Measurements from ENCODE around the gene NPEPL1. TPM values are rescaled to one million over a fixed set of nuclear protein-coding genes. Genes with fewer than 3 reads are reported as not detected.
"Not testable (repeated sequence)": the region's sequence is repeated elsewhere in the genome, so short reads cannot be mapped to it uniquely, and the experiment has no call there.

Gene NPEPL1
- total and polyA plus RNA-seq, 7 donors: 10.6 to 65.1 (median 26.5) TPM

DNA sequence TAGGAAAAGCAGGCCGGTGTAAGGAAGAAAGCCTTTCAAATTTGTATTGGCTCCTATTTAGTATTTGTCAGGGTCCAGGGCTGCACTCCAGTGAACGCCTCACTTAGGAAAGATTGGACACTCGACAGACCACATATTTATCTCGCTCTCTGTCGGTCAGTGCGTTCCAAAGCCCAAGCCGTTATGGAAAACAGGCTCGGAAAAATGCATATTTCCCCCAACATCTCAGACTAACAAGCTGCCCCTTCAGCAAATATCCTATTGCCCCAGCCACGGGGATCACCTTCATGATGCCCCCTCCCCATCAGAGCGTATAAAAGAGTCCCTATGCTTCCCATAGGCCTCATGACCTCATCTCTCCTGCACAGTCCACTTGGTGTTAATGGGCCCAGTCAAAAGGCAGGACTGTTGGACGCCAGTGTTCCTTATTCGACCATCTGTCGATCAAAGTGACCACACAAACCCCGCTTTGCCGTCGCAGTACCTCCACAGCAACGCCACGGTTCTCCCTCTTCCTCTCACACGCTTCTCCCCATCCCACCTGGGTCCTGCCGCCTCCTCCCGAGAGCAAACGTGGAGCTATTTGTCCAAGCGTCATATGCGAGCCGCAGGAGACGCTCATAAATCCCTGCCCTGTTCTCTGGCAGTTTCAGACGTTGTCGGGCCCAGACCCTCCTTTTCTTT, 63.3 kb downstream of the NPEPL1 start:
- 72 to 74% methylated on average over 28 of the region's 28 CpGs for WGBS, 2 donors
- intact Hi-C loops (cut with DNase I): no loop called here

DNA sequence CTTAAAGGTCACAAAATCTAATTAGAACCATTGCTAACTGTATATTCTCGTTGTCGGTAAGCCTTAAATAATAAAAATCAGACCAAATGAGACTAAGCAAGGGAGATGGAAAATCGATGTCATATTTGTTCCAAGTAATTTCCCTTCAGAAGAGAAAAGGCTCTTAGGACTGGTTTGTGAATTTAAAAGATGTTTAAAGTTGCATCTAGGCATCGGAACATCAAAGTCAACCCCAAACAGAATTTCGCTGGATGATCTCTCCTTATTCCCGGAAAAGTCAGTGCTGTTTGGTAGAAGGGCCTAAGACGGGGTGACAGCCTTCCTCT, 63.8 kb downstream of the NPEPL1 start:
- intact Hi-C loops (cut with DNase I): no loop called here
- H3K9me3 ChIP-seq: no peaks in the 10 kb centered on the region
- 84 to 87% methylated on average over 7 of the region's 7 CpGs for WGBS, 2 donors
- H3K27me3 ChIP-seq: no peaks in the 10 kb centered on the region
- H3K4me1 ChIP-seq: no peaks in the 10 kb centered on the region
- H3K27ac ChIP-seq: no peak overlapping the region
- TF ChIP-seq EP300 (IDR thresholded peaks at IDR 0.05) (no peak), POLR2A (IDR thresholded peaks at IDR 0.05) (no peak), POLR2AphosphoS5 (IDR thresholded peaks at IDR 0.05) (no peak)
- TF ChIP-seq, protein P1, sequence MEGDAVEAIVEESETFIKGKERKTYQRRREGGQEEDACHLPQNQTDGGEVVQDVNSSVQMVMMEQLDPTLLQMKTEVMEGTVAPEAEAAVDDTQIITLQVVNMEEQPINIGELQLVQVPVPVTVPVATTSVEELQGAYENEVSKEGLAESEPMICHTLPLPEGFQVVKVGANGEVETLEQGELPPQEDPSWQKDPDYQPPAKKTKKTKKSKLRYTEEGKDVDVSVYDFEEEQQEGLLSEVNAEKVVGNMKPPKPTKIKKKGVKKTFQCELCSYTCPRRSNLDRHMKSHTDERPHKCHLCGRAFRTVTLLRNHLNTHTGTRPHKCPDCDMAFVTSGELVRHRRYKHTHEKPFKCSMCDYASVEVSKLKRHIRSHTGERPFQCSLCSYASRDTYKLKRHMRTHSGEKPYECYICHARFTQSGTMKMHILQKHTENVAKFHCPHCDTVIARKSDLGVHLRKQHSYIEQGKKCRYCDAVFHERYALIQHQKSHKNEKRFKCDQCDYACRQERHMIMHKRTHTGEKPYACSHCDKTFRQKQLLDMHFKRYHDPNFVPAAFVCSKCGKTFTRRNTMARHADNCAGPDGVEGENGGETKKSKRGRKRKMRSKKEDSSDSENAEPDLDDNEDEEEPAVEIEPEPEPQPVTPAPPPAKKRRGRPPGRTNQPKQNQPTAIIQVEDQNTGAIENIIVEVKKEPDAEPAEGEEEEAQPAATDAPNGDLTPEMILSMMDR (IDR thresholded peaks at IDR 0.05): no peak
- DNase-seq: no peak
- no peak overlapping the region for H3K4me3 ChIP-seq
- no peaks in the 10 kb centered on the region for H3K36me3 ChIP-seq

More for the DNA sequence above, 63.3 kb downstream of the NPEPL1 start:
- H3K27me3 ChIP-seq: no peaks in the 10 kb centered on the region
- H3K4me1 ChIP-seq: no peaks in the 10 kb centered on the region
- no peaks in the 10 kb centered on the region for H3K9me3 ChIP-seq
- no peaks in the 10 kb centered on the region for H3K36me3 ChIP-seq
- no peak overlapping the region for H3K27ac ChIP-seq
- TF ChIP-seq, protein P1 (IDR thresholded peaks at IDR 0.05): no peak
- no peak for TF ChIP-seq POLR2A (IDR thresholded peaks at IDR 0.05)
- TF ChIP-seq POLR2AphosphoS5 (IDR thresholded peaks at IDR 0.05): no peak
- TF ChIP-seq EP300 (IDR thresholded peaks at IDR 0.05): no peak
- no peak for DNase-seq
- no peak overlapping the region for H3K4me3 ChIP-seq

DNA sequence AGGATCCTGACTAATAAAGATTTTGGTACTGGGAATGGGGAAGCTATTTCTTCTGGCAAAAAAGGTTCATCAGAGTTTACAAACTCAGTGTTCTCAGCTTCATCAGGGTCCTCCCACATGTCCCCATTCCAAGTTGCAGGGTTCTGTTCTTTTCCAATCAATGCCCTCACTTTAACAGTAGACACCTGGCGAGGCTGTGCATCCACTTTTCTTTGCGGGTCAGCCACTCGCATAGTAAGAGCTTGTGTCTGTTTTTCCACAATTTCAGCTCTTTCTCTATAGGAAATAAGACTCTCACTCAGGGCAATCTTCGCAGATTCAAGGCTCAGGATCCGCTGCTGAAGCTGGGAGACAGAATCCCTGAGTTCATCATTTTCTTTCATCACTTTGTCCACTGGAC, 65.0 kb downstream of the NPEPL1 start:
- 89 to 93% methylated on average over 5 of the region's 5 CpGs for WGBS, 2 donors
- H3K27ac ChIP-seq; intact Hi-C loops (cut with DNase I): not testable (repeated sequence)

DNA sequence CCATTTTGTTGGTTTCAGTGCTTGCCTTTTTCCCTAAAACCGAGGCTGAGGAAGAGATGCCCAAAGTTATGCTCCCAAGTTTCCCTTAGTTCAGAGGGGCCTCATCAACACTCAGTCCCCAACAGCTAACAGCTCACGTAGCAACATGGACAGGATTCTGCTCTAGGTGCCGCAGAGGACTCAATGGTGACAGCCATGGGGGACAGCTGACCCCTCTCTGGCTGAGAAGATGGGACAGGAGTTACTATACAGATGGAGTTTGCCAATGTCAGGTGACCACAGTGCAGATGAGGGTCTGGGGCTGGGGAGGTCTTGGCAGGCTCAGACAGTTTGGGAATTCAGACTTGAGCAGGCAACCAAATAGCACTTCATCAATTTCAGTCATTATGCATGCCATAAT, 67.3 kb downstream of the NPEPL1 start:
- intact Hi-C loops (cut with DNase I): no loop called here
- TF ChIP-seq, protein P1 (IDR thresholded peaks at IDR 0.05): no peak
- TF ChIP-seq POLR2A (IDR thresholded peaks at IDR 0.05): no peak
- H3K9me3 ChIP-seq: no peaks in the 10 kb centered on the region
- H3K27ac ChIP-seq: no peak overlapping the region
- DNase-seq: no peak
- 79 to 85% methylated on average over 3 of the region's 3 CpGs for WGBS, 2 donors
- H3K27me3 ChIP-seq: peaks cover 0 to 3% (median 0%) of the 10 kb centered on the region in 3 donors
- H3K36me3 ChIP-seq: no peaks in the 10 kb centered on the region
- H3K4me1 ChIP-seq: no peaks in the 10 kb centered on the region
- H3K4me3 ChIP-seq: no peak overlapping the region

More for the DNA sequence above, 65.0 kb downstream of the NPEPL1 start:
- H3K4me1 ChIP-seq, H3K9me3 ChIP-seq, H3K27me3 ChIP-seq, DNase-seq, H3K36me3 ChIP-seq, H3K4me3 ChIP-seq: not testable (repeated sequence)

DNA sequence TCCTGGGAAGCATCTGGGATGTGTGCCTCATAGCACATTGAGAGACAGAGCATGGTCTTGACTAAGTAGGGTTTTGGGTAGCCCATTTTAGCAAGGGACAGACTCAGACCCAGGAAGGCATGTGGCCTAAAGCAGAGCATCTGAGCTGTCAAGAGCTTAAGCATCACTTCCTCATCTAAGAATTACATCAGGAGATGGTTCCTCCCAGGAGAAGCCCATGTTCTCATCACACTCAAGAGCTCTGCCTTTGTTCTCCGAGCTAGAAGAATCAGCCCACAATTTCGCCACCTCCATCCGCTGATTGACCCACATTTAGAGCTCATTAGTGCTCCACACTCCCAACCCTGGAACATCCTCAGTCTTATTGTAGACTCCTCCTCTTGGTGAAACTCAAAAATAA, 68.3 kb downstream of the NPEPL1 start:
- TF ChIP-seq, protein P1 (IDR thresholded peaks at IDR 0.05): no peak
- TF ChIP-seq POLR2A (IDR thresholded peaks at IDR 0.05): no peak
- no peak for TF ChIP-seq EP300 (IDR thresholded peaks at IDR 0.05)
- TF ChIP-seq POLR2AphosphoS5 (IDR thresholded peaks at IDR 0.05): no peak
- H3K27me3 ChIP-seq: peaks cover 0 to 3% (median 0%) of the 10 kb centered on the region in 3 donors
- no peak for DNase-seq
- H3K36me3 ChIP-seq: no peaks in the 10 kb centered on the region
- H3K4me3 ChIP-seq: no peak overlapping the region
- 92% methylated on average over 3 of the region's 3 CpGs for WGBS, 2 donors
- no peaks in the 10 kb centered on the region for H3K4me1 ChIP-seq
- no peaks in the 10 kb centered on the region for H3K9me3 ChIP-seq
- H3K27ac ChIP-seq: no peak overlapping the region
- intact Hi-C loops (cut with DNase I): no loop called here
